Endothelial cell of hepatic sinusoid (primary cell): Measurements from ENCODE around the gene SHC4.
"Not testable (repeated sequence)": the region's sequence is repeated elsewhere in the genome, so short reads cannot be mapped to it uniquely, and the experiment has no call there.

Experiments
- in situ Hi-C: cut with HindIII; loops from 2 replicates; pipeline ENCODE4 v1.10.0; 2017; ENCODE audit warnings: low sequenced_read_pairs

Gene SHC4

GRCh38 chr15:48855501-48856440, 107.9 kb downstream of the SHC4 start:
- in situ Hi-C loops, result no loop called here

DNA sequence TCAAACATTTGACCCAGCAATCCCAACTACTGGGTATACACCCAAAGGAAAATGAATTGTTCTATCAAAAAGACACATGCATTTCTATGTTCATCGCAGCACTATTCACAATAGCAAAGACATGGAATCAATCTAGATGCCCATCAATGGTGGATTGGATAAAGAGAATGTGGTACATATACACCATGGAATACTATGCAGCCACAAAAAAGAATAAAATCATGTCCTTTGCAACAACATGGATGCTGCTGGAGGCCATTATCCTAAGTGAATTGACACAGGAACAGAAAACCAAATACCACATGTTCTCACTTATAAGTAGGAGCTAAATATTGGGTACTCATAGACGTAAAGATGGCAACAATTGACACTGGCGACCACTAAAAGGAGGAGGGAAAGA, 109.3 kb downstream of the SHC4 start:
- in situ Hi-C loops, result not testable (repeated sequence)

- in situ Hi-C loops, result no loop called here
Observed at GRCh38 chr15:48851956-48852355, 111.8 kb downstream of the SHC4 start.

DNA sequence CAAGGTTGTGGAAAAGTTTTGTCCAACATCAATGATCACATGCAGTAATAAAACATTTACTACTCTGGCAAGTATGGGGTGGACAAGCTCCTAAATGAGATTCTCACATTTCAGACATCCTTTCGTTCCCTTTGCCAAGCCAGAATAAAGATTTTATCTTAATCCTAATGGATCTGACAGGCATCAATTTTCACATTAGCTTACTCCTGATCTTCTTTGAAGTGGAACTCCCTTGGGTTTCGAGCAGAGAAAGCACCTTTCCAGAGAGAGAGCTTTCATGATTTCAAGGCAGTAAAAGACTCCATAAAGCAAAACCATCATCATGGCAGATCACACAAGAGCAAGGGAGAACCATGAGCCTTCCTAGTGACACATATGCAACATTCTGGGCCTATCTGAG, 113.1 kb downstream of the SHC4 start:
- in situ Hi-C loops, result no loop called here

DNA sequence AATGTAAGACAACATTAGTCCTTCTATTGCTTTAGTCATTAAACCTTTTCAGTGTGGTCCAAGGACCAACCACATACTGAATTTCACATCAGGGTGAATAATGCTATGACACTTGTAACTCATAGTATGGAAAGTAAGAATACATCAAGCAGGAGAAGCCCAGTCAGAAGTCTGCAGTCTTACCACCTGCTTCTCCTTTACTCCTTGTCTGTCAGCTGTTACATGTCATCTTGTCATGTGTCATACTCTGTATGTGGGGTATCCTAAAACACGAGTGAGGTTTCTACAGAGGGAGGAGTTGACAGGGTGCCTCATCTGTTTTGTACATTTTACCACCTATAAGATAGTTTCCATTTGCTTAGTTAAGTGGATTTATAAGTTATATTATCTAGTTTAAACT, 118.6 kb downstream of the SHC4 start:
- in situ Hi-C loops, result no loop called here

- in situ Hi-C loops, result no loop called here
Observed at GRCh38 chr15:48842501-48842900, 121.2 kb downstream of the SHC4 start.

- in situ Hi-C loops, result no loop called here
Observed at GRCh38 chr15:48834756-48835155, 129.0 kb downstream of the SHC4 start.

- in situ Hi-C loops, result no loop called here
Observed at GRCh38 chr15:48833526-48834239, 130.0 kb downstream of the SHC4 start.

DNA sequence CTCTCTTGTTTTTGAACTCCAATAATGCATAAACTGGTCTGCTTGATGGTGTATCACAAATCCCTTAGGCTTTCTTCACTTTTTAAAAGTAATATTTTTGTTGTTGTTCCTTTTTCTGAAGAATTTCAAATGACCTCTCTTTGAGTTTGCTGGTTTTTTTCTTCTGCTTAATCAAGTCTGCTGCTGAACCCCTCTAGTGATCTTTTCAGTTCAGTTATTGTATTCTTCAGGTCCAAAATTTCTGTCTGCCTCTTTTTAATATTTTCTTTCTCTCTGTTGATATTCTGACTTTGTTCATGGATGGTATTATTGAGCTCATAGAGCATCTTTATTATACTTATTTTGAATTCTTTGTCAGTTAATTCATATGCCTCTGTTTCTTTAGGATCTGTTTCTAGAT, 131.1 kb downstream of the SHC4 start:
- in situ Hi-C loops, result no loop called here

DNA sequence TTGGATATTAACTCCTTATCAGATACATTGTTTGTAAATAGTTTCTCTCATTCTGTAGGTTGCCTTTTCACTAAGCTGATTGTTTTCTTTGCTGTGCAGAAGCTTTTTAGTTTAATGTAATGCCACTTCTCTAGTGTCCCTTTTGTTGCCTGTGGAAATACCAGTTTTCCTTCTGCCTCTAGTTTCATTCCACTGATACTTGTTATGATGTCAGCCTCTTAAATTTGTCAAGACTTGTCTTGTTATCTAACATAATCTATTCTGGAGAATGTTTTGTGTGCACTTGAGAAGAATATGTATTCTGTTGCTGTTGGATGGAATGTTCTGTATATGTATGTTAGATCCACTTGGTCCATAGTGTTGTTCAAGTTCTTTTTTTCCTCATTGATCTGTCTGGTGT, 134.8 kb downstream of the SHC4 start:
- in situ Hi-C loops, result no loop called here

DNA sequence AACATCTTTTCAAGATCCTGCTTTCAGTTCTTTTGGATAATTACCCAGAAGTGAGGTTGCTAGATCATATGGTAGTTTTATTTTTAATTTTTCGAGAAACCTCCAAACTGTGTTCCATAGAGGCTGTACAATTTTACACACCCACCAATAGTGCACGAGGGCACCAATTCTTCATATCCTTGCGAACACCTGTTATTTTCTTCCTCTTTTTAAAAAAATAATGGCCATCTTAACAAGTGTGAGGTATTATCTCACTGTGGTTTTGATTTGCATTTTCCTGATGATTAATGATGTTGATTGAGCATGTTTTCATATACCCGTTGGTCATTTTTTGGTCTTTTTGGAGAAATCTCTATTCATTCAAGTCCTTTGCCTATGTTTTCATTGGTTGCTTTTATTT, 135.2 kb downstream of the SHC4 start:
- in situ Hi-C loops, result no loop called here

GRCh38 chr15:48825075-48825474, 138.6 kb downstream of the SHC4 start:
- in situ Hi-C loops, result no loop called here

- in situ Hi-C loops, result no loop called here
Observed at GRCh38 chr15:48823706-48824105, 140.0 kb downstream of the SHC4 start.

DNA sequence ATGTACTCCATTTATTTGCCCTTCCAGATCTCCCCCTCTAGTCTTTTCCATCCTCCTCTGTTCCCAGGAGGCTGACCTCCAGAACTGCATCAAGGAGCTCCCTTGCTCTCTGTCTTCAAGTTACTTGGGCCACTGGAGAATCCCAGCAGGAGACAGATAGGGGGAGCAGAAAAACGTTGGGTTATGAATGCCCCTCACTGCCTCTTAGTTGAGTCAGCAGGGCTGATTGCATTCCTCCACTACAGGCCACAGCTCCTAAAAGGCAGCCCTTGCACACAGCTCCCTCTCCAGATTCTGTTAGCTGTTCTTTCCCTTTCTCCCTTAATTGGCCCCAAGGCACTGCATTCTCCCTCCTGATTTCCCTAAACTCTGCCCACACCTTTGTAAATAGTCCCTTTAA, 140.5 kb downstream of the SHC4 start:
- in situ Hi-C loops, result no loop called here

GRCh38 chr15:48814286-48814685, 149.4 kb downstream of the SHC4 start:
- in situ Hi-C loops, result no loop called here

DNA sequence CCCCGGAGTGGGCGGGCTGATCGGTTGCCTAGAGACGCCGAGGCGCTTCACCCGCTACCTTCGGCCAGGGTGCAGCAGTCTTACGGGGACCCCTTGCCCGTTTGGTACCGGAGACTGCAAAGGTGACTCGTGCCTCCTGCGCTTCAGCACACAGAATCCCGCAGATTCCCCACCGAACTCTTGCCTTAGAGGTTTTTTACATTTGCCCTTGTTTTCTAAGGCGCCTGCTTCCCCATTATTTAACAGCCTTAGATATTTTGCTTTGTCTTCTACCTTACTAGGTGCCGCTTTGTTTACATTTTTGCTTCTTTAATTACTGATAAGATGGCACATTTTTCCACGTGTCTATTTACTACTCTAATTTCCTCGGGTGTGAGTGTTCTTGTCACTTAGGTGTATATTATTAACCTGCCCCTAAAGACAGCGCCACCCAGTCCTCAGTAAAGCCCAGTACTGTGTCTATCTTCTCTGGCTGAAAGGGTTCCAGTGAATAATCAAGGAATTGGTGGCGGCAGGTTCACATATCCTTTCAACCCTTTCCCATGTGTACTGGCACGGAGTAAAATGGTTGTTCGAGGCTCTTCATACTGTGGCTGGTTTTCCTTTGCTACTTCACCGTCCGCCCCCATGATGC, 152.3 kb downstream of the SHC4 start:
- in situ Hi-C loops, result no loop called here

- in situ Hi-C loops, result no loop called here
Observed at GRCh38 chr15:48810414-48811324, 153.1 kb downstream of the SHC4 start, which contains the start of gene CEP152. CEP152 (minus strand) TSS chr15:48811069; CDS start chr15:48805649, 5,420 bp downstream.

DNA sequence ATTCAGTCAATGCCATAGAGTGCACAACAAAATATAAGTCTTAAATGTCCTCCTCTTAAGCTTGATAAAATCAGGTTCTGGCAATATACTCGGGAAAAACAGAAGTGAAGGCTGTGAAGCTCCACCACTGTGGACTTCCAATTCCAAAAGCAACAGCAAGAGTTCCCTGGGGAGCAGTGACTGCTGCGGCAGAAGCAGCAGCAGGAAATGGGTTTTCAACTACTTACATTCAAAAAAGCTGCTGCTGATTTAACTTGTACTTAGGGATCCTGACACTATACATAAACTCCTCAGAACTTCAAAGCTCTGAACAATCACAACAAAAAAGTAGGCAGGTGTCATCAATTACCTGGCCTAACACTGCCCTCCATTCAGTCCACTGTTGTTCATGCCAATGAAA, 157.6 kb downstream of the SHC4 start:
- in situ Hi-C loops, result no loop called here

- in situ Hi-C loops, result no loop called here
Observed at GRCh38 chr15:48805591-48805990, 158.1 kb downstream of the SHC4 start.

- in situ Hi-C loops, result no loop called here
Observed at GRCh38 chr15:48803877-48804276, 159.8 kb downstream of the SHC4 start.

DNA sequence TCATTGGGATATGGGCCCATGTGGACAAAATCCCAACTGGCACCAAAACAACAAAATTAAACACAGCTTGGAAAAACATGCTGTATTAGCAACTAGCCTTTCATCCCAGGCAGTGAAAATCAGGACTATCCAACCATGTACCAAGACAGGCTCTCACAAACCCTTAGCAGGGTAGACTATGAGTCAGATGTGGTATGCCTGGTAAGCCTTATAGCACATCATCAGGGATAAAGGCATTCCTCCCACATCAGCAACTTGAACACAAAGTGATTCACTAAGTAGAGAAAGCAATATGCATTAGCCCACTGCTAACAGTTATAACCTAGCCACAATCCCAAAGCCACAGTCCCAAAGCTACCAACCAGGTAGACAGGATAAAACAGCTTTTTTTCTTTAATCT, 160.9 kb downstream of the SHC4 start:
- in situ Hi-C loops, result no loop called here
